Hepatocyte (in vitro differentiated cells): ENCODE data around the gene FGFR4.

ENCODE experiments used
- EZH2 ChIP-seq: fragments of 200-600 bp; sonication (generic); IDR thresholded peaks from 2 replicates; pipeline ENCODE4 v1.6.1; 2016; ENCODE audit warnings: antibody characterized with exemption, mild to moderate bottlenecking, borderline replicate concordance
- EZH2phosphoT487 ChIP-seq: fragments of 200-600 bp; sonication (generic); IDR thresholded peaks from one replicate; pipeline ENCODE4 v1.6.1; 2018; ENCODE audit warnings: antibody characterized with exemption, mild to moderate bottlenecking, low read depth, moderate library complexity; ENCODE audit not compliant: unreplicated experiment, severe bottlenecking
- TF ChIP-seq, protein P1 (sequence below): fragments of 200-600 bp; sonication (generic); IDR thresholded peaks from 2 replicates; pipeline ENCODE4 v1.5.1; 2016; ENCODE audit warnings: antibody characterized with exemption, mild to moderate bottlenecking; ENCODE audit not compliant: poor library complexity

DNA sequence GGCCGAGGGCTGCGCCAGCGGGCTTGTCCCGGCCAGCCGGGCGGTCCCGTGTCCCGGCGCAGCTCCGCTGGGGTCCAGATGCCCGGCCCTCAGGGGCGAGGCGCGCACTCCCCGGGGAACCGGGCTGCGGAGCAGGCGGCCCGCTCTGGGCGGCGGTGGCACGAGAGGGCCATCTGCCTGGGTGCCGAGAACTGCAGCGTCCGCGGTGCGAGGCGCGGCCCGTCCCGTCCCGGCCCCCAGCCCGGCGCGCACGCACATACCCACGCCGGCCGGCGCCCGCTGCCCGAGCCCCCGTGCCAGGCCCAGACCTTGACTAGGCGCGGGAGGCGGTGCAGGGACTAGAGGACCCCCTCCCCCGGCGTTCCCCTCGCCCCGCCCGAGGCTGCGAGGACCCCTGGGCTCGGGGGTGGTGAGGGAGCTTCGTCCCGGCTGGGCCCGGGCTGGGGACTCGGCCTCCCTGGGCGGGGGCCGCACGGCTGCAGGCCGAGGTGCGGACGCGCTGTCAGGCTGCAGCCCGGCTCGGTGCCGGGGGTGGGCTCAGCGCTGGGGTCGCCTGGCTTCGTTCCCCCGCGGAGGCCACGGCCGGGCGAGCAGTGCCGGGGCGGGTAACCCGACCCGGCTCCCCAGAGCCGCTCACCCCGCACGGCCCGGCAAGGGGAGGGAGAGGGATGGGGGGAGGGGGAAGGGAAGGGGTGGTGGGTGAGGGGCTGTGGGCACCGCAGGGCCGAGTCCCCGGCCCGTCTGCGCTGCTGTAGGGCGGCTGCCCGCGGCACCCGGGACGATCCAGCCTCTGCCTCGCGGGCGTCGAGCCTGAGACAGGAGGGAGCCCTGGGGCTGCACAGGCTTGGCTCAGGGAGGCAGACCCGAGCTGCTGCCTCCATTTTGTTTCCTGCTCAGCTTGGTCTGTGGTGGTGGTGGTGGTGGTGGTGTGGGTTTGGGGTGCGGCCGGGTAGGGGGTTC is 45.7 kb downstream of the FGFR4 start:
- TF ChIP-seq, protein P1, sequence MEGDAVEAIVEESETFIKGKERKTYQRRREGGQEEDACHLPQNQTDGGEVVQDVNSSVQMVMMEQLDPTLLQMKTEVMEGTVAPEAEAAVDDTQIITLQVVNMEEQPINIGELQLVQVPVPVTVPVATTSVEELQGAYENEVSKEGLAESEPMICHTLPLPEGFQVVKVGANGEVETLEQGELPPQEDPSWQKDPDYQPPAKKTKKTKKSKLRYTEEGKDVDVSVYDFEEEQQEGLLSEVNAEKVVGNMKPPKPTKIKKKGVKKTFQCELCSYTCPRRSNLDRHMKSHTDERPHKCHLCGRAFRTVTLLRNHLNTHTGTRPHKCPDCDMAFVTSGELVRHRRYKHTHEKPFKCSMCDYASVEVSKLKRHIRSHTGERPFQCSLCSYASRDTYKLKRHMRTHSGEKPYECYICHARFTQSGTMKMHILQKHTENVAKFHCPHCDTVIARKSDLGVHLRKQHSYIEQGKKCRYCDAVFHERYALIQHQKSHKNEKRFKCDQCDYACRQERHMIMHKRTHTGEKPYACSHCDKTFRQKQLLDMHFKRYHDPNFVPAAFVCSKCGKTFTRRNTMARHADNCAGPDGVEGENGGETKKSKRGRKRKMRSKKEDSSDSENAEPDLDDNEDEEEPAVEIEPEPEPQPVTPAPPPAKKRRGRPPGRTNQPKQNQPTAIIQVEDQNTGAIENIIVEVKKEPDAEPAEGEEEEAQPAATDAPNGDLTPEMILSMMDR, result no peak
- TF ChIP-seq EZH2phosphoT487 (no peak), EZH2 (no peak)
